ENCODE measurements around the gene AGO4. TPM values are rescaled to one million over a fixed set of nuclear protein-coding genes. Genes with fewer than 3 reads are reported as not detected.

AGO4 gene
- total and polyA plus RNA-seq, 2 of the 8 experiments (the other 6 are each of a cell fraction or from before 2014, with no cell fraction given), result 5.5 to 7.7 TPM

DNA sequence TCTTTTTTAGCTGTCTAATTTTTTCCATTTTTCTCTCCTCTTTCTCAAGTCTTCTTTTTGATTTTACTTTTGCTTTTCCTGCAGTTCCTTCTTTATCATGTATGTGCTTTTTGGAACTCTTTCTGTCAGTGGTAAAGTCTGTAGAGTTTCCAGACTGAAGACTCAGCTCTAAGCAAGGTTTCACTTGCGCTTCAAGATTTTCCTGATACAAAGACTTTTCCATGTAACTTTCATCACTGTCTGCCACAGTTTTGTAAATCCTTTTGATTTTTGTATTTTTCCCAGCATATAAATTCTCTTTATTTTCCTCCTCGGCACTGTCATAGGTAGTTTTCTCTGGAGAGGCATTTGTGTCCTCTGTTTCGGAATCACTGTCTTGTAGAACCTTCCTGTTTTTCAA, 43.5 kb upstream of the AGO4 start:
- FAIRE-seq (no peak), DNase-seq (ENCODE audit: low read depth in 1 of 2, low spot score in 2 of 2) (no peak)
- 100% methylated on average over 3 of the region's 3 CpGs; no CpG with 5 or more reads in 1 of the 2 experiments for WGBS, 2 experiments (ENCODE audit: extremely low coverage in 1 of 2, insufficient coverage in 1 of 2, insufficient read length in 1 of 2, insufficient replicate concordance in 2 of 2, low coverage in 1 of 2, low lambda C conversion rate in 2 of 2, missing lambda C conversion rate in 1 of 2)
- no peak overlapping the region for H3K4ac ChIP-seq (replicated peaks; ENCODE audit: insufficient read length, low read depth, low read length)
- no peak overlapping the region for H4K5ac ChIP-seq (ENCODE audit: insufficient read length, low read depth, low read length)
- ChIA-PET POLR2A (ENCODE audit: partially characterized antibody) (interaction anchor here (0.7 kb wide), 1 partner anchor 49 kb away, joined by 3 read pairs; no protein-coding TSS in a partner anchor), CTCF (ENCODE audit: partially characterized antibody) (interaction anchor here (1.4 kb wide), 1 partner anchor 38 kb away, joined by 3 read pairs; no protein-coding TSS in a partner anchor)
- no peak overlapping the region for H3K18ac ChIP-seq (ENCODE audit: extremely low read depth, low read length)
- H4K8ac ChIP-seq (ENCODE audit: extremely low read depth, insufficient read depth, low read length), result no peak overlapping the region
- H3K23ac ChIP-seq (ENCODE audit: insufficient read length), result no peak overlapping the region
- H2BK120ac ChIP-seq (replicated peaks; ENCODE audit: low read depth, low read length), result no peak overlapping the region
- peaks cover 0 to 5% of the 10 kb centered on the region in 2 experiments for H4K20me1 ChIP-seq (replicated peaks in 1 of 2; ENCODE audit: control insufficient read depth in 1 of 2, insufficient read depth in 2 of 2, low read length in 2 of 2)
- peaks cover 3 to 50% (median 24%) of the 10 kb centered on the region in 4 experiments for H3K36me3 ChIP-seq (ENCODE audit: control insufficient read depth in 2 of 4, insufficient read depth in 4 of 4, low read length in 3 of 4)
- no peaks in the 10 kb centered on the region for H3K23me2 ChIP-seq (ENCODE audit: low read depth, low read length)
- no peak for TF ChIP-seq PHF8 (conservative IDR thresholded peaks at IDR 0.05; ENCODE audit: low read depth, low read length)
- no peak overlapping the region for H3K4me2 ChIP-seq (ENCODE audit: insufficient read depth in 1 of 2, low read depth in 2 of 2, low read length in 2 of 2)
- H3K9me3 ChIP-seq (ENCODE audit: insufficient read depth in 2 of 2, low read depth in 1 of 2, low read length in 1 of 2), result no peaks in the 10 kb centered on the region
- no peak overlapping the region for H2AK5ac ChIP-seq (ENCODE audit: low read depth, low read length)
- peaks cover 2 to 38% of the 10 kb centered on the region in 2 experiments; a peak in 3 of 4 replicates for H3K79me2 ChIP-seq (ENCODE audit: control insufficient read depth in 1 of 2, insufficient read depth in 2 of 2, low read length in 2 of 2)
- H3K56ac ChIP-seq (replicated peaks; ENCODE audit: insufficient read length, low read depth, low read length), result no peak overlapping the region
- no peaks in the 10 kb centered on the region; a peak in 1 of 7 replicates for H3K4me1 ChIP-seq (replicated peaks in 1 of 4; ENCODE audit: control insufficient read depth in 3 of 4, insufficient read depth in 4 of 4, low read length in 3 of 4)
- H3K14ac ChIP-seq (ENCODE audit: insufficient read length), result no peak overlapping the region
- no peak overlapping the region for H2BK5ac ChIP-seq (ENCODE audit: low read depth, low read length)
- H3K27me3 ChIP-seq (replicated peaks in 1 of 4; ENCODE audit: control insufficient read depth in 3 of 4, extremely low read depth in 1 of 4, insufficient read depth in 3 of 4, low read length in 3 of 4), result no peaks in the 10 kb centered on the region
- H2AFZ ChIP-seq (ENCODE audit: low read length), result no peak overlapping the region
- H3K27ac ChIP-seq (ENCODE audit: low read depth, low read length), result no peak overlapping the region
- no peak overlapping the region for H3K9ac ChIP-seq (replicated peaks in 1 of 4; ENCODE audit: extremely low read depth in 1 of 4, low read depth in 3 of 4, low read length in 3 of 4)
- H2BK12ac ChIP-seq (ENCODE audit: low read depth, low read length), result no peak overlapping the region
- H2BK15ac ChIP-seq (ENCODE audit: low read length), result no peak overlapping the region
- no peak overlapping the region for H3K4me3 ChIP-seq (ENCODE audit: extremely low read depth in 1 of 4, insufficient read depth in 2 of 4, low read depth in 3 of 4, low read length in 4 of 4)
- H2BK20ac ChIP-seq (ENCODE audit: low read length), result no peak overlapping the region
- no peak overlapping the region for H4K91ac ChIP-seq (replicated peaks; ENCODE audit: insufficient read length, low read length)
- no peaks in the 10 kb centered on the region for H3K79me1 ChIP-seq (ENCODE audit: low read depth, low read length)

All from H1 (cell line).